Uterus (tissue), 2 donors: Measurements from ENCODE around the gene CHRNA10.

Source experiments
- POLR2A ChIP-seq, 2 donors: fragments of 450-650 bp; IDR thresholded peaks; one replicate each; pipeline ENCODE4 v1.6.1; 2016; ENCODE audit warnings: antibody characterized with exemption in 2 of 2, mild to moderate bottlenecking in 1 of 2, moderate library complexity in 1 of 2
- TF ChIP-seq, protein P1 (sequence below), 4 experiments: fragments of 200-600 bp in 2 of 4; fragments of 450-650 bp in 2 of 4; sonication (generic) in 2 of 4; IDR thresholded peaks; one replicate each; pipeline ENCODE4 v1.5.1; 2016 to 2019; ENCODE audit warnings: antibody characterized with exemption in 4 of 4, mild to moderate bottlenecking in 2 of 4, moderate library complexity in 1 of 4

DNA sequence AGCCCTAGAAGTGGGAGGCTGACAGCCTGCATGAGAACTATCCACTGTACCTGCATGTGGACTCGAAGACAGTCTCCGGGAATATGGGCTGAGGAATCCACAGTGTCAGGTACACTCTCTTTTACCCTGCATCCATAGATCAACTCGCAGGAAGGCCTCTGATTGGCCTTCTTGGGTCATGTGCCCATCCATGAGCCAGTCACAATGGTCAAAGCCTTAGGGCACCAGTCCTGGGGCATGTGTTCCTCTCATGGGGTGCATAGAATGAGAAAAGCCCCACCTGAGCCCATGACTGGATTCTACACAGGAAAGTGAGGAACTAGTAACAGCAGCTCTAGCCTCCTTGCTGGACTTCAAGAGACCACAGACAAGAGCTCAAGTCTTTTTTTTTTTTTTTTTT is 15.6 kb downstream of the CHRNA10 start:
- TF ChIP-seq, protein P1, sequence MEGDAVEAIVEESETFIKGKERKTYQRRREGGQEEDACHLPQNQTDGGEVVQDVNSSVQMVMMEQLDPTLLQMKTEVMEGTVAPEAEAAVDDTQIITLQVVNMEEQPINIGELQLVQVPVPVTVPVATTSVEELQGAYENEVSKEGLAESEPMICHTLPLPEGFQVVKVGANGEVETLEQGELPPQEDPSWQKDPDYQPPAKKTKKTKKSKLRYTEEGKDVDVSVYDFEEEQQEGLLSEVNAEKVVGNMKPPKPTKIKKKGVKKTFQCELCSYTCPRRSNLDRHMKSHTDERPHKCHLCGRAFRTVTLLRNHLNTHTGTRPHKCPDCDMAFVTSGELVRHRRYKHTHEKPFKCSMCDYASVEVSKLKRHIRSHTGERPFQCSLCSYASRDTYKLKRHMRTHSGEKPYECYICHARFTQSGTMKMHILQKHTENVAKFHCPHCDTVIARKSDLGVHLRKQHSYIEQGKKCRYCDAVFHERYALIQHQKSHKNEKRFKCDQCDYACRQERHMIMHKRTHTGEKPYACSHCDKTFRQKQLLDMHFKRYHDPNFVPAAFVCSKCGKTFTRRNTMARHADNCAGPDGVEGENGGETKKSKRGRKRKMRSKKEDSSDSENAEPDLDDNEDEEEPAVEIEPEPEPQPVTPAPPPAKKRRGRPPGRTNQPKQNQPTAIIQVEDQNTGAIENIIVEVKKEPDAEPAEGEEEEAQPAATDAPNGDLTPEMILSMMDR (IDR thresholded peaks at IDR 0.05), result no peak
- TF ChIP-seq POLR2A (IDR thresholded peaks at IDR 0.05), result no peak
